Measurements from ENCODE around the gene CLIP3. TPM values are rescaled to one million over a fixed set of nuclear protein-coding genes. Genes with fewer than 3 reads are reported as not detected.

Gene CLIP3
- total and polyA plus RNA-seq, 2 experiments from 2014 or later, result 15.1 to 19.1 TPM

GRCh38 chr19:36026091-36026876 is 6.4 kb downstream of the CLIP3 start:
- Histone ChIP-seq H3K27me3 (ENCODE audit: insufficient read depth) (no peaks in the 10 kb centered on the region), H3K79me2 (replicated peaks; ENCODE audit: insufficient read depth) (no peaks in the 10 kb centered on the region), H4K20me1 (replicated peaks; ENCODE audit: insufficient read depth) (peaks cover 6% of the 10 kb centered on the region), H3K4me3 (no peak overlapping the region), H3F3A (replicated peaks; ENCODE audit: low read depth) (0 out of 2 replicates have a peak, but pooled peaks cover 2% of the 10 kb centered on the region), H2AFZ (no peak overlapping the region), H3K4me2 (no peak overlapping the region), H3K9me2 (ENCODE audit: insufficient read depth) (no peaks in the 10 kb centered on the region), H3K4me1 (ENCODE audit: insufficient read depth) (no peaks in the 10 kb centered on the region), H3K27ac (ENCODE audit: low read depth) (no peak overlapping the region), H3K36me3 (ENCODE audit: insufficient read depth) (no peaks in the 10 kb centered on the region; the same call in 1 of the 2 replicates)
- Mint-ChIP-seq H3K27me3 (ENCODE audit: insufficient read depth, low read depth, poor library complexity) (peaks cover 2% of the 10 kb centered on the region), H3K36me3 (ENCODE audit: low read depth) (peaks cover 13% of the 10 kb centered on the region), H3K9me3 (no peaks in the 10 kb centered on the region), H3K27ac (no peak overlapping the region), H3K4me3 (no peak overlapping the region), H3K4me1 (no peaks in the 10 kb centered on the region)
- ATAC-seq (no peak), DNase-seq (ENCODE audit: low spot score) (no peak)
- TF ChIP-seq, protein P1, sequence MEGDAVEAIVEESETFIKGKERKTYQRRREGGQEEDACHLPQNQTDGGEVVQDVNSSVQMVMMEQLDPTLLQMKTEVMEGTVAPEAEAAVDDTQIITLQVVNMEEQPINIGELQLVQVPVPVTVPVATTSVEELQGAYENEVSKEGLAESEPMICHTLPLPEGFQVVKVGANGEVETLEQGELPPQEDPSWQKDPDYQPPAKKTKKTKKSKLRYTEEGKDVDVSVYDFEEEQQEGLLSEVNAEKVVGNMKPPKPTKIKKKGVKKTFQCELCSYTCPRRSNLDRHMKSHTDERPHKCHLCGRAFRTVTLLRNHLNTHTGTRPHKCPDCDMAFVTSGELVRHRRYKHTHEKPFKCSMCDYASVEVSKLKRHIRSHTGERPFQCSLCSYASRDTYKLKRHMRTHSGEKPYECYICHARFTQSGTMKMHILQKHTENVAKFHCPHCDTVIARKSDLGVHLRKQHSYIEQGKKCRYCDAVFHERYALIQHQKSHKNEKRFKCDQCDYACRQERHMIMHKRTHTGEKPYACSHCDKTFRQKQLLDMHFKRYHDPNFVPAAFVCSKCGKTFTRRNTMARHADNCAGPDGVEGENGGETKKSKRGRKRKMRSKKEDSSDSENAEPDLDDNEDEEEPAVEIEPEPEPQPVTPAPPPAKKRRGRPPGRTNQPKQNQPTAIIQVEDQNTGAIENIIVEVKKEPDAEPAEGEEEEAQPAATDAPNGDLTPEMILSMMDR (conservative IDR thresholded peaks at IDR 0.05; ENCODE audit: low read depth in 2 of 2), result no peak
- TF ChIP-seq ZNF114 (CRISPR knock-in tag; IDR thresholded peaks at IDR 0.05) (no peak), STAT1 (IDR thresholded peaks at IDR 0.05; ENCODE audit: unreplicated experiment) (no peak), NANOG (IDR thresholded peaks at IDR 0.05; ENCODE audit: borderline replicate concordance) (no peak), ZNF462 (CRISPR knock-in tag; IDR thresholded peaks at IDR 0.05) (no peak), POLR2AphosphoS5 (IDR thresholded peaks at IDR 0.05; ENCODE audit: low read depth) (no peak), CREB1 (CRISPR knock-in tag; IDR thresholded peaks at IDR 0.05; ENCODE audit: low read depth) (no peak), JUNB (IDR thresholded peaks at IDR 0.05; ENCODE audit: unreplicated experiment) (no peak)
- TF ChIP-seq, protein P2, sequence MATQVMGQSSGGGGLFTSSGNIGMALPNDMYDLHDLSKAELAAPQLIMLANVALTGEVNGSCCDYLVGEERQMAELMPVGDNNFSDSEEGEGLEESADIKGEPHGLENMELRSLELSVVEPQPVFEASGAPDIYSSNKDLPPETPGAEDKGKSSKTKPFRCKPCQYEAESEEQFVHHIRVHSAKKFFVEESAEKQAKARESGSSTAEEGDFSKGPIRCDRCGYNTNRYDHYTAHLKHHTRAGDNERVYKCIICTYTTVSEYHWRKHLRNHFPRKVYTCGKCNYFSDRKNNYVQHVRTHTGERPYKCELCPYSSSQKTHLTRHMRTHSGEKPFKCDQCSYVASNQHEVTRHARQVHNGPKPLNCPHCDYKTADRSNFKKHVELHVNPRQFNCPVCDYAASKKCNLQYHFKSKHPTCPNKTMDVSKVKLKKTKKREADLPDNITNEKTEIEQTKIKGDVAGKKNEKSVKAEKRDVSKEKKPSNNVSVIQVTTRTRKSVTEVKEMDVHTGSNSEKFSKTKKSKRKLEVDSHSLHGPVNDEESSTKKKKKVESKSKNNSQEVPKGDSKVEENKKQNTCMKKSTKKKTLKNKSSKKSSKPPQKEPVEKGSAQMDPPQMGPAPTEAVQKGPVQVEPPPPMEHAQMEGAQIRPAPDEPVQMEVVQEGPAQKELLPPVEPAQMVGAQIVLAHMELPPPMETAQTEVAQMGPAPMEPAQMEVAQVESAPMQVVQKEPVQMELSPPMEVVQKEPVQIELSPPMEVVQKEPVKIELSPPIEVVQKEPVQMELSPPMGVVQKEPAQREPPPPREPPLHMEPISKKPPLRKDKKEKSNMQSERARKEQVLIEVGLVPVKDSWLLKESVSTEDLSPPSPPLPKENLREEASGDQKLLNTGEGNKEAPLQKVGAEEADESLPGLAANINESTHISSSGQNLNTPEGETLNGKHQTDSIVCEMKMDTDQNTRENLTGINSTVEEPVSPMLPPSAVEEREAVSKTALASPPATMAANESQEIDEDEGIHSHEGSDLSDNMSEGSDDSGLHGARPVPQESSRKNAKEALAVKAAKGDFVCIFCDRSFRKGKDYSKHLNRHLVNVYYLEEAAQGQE (IDR thresholded peaks at IDR 0.05; ENCODE audit: unreplicated experiment), result no peak
